PC-9 (cell line): ENCODE results near the gene AFG3L2. TPM values are rescaled to one million over a fixed set of nuclear protein-coding genes. Genes with fewer than 3 reads are reported as not detected.

Source experiments
- BruUV-seq: library from RNA; stranded (reverse); fragments of 400-500 nt; replicated peaks from 2 replicates; lab custom pipeline; 2021; lab: Mats Ljungman, UMichigan
- CTCF ChIA-PET: fragments of 300-600 bp; sonication (Branson Sonifier 250); formaldehyde crosslinking; loops from one replicate; lab custom pipeline; 2022; ENCODE audit warnings: antibody characterized with exemption; lab: Charles Lee
- POLR2A ChIA-PET: fragments of 300-600 bp; sonication (Branson Sonifier 250); formaldehyde crosslinking; loops from one replicate; lab custom pipeline; 2022; ENCODE audit warnings: antibody characterized with exemption; ENCODE audit not compliant: unreplicated experiment; lab: Charles Lee
- DNase-seq, 2 experiments: peaks; one replicate each; pipeline versions ENCODE4 v3.0.0 to v3.0.0-alpha.2; 2015 to 2022; ENCODE audit warnings: mixed read lengths in 1 of 2
- H2AFZ ChIP-seq: fragments of 200-600 bp; sonication (generic); 2 replicates; pipeline ENCODE4 v1.8.1; 2017; ENCODE audit warnings: antibody characterized with exemption
- H3F3A ChIP-seq: fragments of 200-600 bp; sonication (generic); 2 replicates; pipeline ENCODE4 v1.8.1; 2017; ENCODE audit warnings: antibody characterized with exemption, mild to moderate bottlenecking, low read depth; ENCODE audit not compliant: insufficient read depth
- H3K27ac ChIP-seq: fragments of 200-600 bp; sonication (generic); 2 replicates; pipeline ENCODE4 v1.6.1; 2016; ENCODE audit warnings: mixed run types
- H3K27me3 ChIP-seq: fragments of 200-600 bp; sonication (generic); 2 replicates; pipeline ENCODE4 v1.6.1; 2016; ENCODE audit warnings: low read depth, mixed run types; ENCODE audit not compliant: insufficient read depth
- H3K36me3 ChIP-seq: fragments of 200-600 bp; sonication (generic); 2 replicates; pipeline ENCODE4 v1.6.1; 2016; ENCODE audit warnings: low read depth, mixed run types
- H3K4me1 ChIP-seq: fragments of 200-600 bp; sonication (generic); replicated peaks from 2 replicates; pipeline ENCODE4 v1.6.1; 2016; ENCODE audit warnings: mixed run types; ENCODE audit not compliant: insufficient read depth
- H3K4me2 ChIP-seq: fragments of 200-600 bp; sonication (generic); 2 replicates; pipeline ENCODE4 v1.6.1; 2017; ENCODE audit warnings: mixed run types
- H3K4me3 ChIP-seq: fragments of 200-600 bp; sonication (generic); 2 replicates; pipeline ENCODE4 v1.6.1; 2016; ENCODE audit warnings: mixed run types
- H3K79me2 ChIP-seq: fragments of 200-600 bp; sonication (generic); 2 replicates; pipeline ENCODE4 v1.6.1; 2017; ENCODE audit warnings: low read depth, mixed run types
- H3K9me2 ChIP-seq: fragments of 200-600 bp; sonication (generic); 2 replicates; pipeline ENCODE4 v1.8.1; 2017; ENCODE audit warnings: mild to moderate bottlenecking; ENCODE audit not compliant: insufficient read depth
- H3K9me3 ChIP-seq: fragments of 200-600 bp; sonication (generic); 2 replicates; pipeline ENCODE4 v1.8.1; 2016; ENCODE audit warnings: low read depth; ENCODE audit not compliant: insufficient read depth
- H4K20me1 ChIP-seq: fragments of 200-600 bp; sonication (generic); 2 replicates; pipeline ENCODE4 v1.8.1; 2017; ENCODE audit not compliant: insufficient read depth
- EZH2 ChIP-seq: fragments of 200-600 bp; sonication (generic); IDR thresholded peaks from 2 replicates; pipeline ENCODE4 v1.8.0; 2017; ENCODE audit warnings: antibody characterized with exemption, low read depth
- intact Hi-C: fragments of 100-400 bp; cut with micrococcal nuclease; formaldehyde crosslinking; loops from one replicate; pipeline ENCODE4 v1.10.0; 2022; ENCODE audit not compliant: unreplicated experiment
- total RNA-seq: library from RNA; stranded (reverse); gene quantifications from 2 replicates; pipeline ENCODE4 v1.2.3, GENCODE V29; 2021
- TF ChIP-seq, protein P1 (sequence below): fragments of 200-600 bp; sonication (generic); conservative IDR thresholded peaks from 2 replicates; pipeline ENCODE4 v1.6.1; 2017; ENCODE audit warnings: mixed run types, antibody characterized with exemption, mild to moderate bottlenecking, moderate library complexity

AFG3L2 gene
- total RNA-seq, 1 experiment from 2014 or later, result 69.4 TPM

DNA sequence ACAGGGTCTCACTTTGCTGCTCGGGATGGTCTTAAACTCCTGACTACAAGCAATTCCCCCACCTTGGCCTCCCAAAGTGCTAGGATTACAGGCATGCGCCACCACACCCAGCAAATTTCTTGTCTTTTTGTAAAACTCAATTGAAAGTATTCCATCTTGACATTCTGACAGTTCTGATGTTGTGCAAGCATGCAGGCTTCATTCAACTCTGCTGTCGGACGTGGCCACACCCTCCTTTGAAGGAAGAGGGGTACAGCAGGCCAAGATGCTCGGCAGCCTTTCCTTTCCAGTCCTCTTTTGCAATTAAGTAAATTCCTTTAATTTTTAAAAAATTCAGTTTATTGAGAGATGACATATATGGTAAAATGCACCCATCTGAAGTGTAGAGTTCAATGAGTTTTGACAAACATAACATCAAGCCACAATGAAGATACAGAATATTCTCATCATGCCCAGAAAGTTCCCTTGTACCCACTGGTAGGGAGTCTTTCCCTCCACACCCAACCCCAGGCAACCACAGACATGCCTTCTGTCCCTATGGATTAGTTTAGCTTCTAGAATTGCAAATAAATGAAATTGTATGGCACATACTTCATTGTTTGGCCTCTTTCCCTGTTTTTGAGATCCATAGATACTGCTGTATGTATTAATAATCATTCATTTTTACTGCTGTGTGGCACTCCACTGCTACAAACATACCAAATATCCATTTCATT, 35.9 kb downstream of the AFG3L2 start:
- H3K27ac ChIP-seq, result no peak overlapping the region
- intact Hi-C loops, result no loop called here
- POLR2A ChIA-PET, result interaction anchor here (0.6 to 0.7 kb wide), 2 partner anchors 52 to 865 kb away, joined by 4 to 10 read pairs; no protein-coding TSS in a partner anchor
- no peak overlapping the region for H3K4me2 ChIP-seq
- no peak for TF ChIP-seq EZH2
- TF ChIP-seq, protein P1, sequence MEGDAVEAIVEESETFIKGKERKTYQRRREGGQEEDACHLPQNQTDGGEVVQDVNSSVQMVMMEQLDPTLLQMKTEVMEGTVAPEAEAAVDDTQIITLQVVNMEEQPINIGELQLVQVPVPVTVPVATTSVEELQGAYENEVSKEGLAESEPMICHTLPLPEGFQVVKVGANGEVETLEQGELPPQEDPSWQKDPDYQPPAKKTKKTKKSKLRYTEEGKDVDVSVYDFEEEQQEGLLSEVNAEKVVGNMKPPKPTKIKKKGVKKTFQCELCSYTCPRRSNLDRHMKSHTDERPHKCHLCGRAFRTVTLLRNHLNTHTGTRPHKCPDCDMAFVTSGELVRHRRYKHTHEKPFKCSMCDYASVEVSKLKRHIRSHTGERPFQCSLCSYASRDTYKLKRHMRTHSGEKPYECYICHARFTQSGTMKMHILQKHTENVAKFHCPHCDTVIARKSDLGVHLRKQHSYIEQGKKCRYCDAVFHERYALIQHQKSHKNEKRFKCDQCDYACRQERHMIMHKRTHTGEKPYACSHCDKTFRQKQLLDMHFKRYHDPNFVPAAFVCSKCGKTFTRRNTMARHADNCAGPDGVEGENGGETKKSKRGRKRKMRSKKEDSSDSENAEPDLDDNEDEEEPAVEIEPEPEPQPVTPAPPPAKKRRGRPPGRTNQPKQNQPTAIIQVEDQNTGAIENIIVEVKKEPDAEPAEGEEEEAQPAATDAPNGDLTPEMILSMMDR, result no peak
- DNase-seq, result no peak
- H3K9me2 ChIP-seq, result no peaks in the 10 kb centered on the region
- peaks cover 35% of the 10 kb centered on the region for H4K20me1 ChIP-seq
- peaks cover 32% of the 10 kb centered on the region for H3F3A ChIP-seq
- H2AFZ ChIP-seq, result no peak overlapping the region
- H3K27me3 ChIP-seq, result no peaks in the 10 kb centered on the region
- no peaks in the 10 kb centered on the region for H3K79me2 ChIP-seq
- no peak overlapping the region for H3K4me3 ChIP-seq
- BruUV-seq, result no TSS peak
- H3K9me3 ChIP-seq, result no peaks in the 10 kb centered on the region
- peaks cover 16% of the 10 kb centered on the region for H3K4me1 ChIP-seq
- CTCF ChIA-PET, result no interaction called here
- peaks cover 21% of the 10 kb centered on the region for H3K36me3 ChIP-seq

DNA sequence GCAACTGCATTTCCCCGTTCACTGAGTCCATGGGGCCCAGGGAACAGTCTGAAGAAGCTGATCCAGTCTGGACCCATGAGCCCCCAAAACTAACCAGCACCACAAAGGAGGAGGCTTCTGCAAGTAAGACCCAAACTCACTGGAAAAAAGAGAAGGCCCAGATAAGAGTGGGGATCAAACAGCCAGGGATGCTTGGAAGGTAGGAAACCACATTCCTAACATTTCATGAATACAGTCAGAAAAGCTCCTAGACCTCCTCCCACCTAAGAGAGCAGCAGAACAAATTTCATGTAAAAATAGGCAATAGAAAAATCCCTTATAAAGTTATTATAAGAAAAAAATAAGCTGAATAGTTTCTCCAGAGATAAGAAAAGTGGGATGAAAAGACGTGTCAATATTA, 38.6 kb downstream of the AFG3L2 start:
- Histone ChIP-seq H3K27me3 (no peaks in the 10 kb centered on the region), H3K36me3 (peaks cover 28% of the 10 kb centered on the region), H3K79me2 (no peaks in the 10 kb centered on the region), H3K4me2 (no peak overlapping the region), H3K4me3 (no peak overlapping the region), H4K20me1 (peaks cover 51% of the 10 kb centered on the region), H3K9me3 (no peaks in the 10 kb centered on the region), H2AFZ (no peak overlapping the region), H3F3A (peaks cover 36% of the 10 kb centered on the region), H3K27ac (no peak overlapping the region), H3K9me2 (no peaks in the 10 kb centered on the region), H3K4me1 (peaks cover 32% of the 10 kb centered on the region)
- no peak for DNase-seq
- BruUV-seq, result no TSS peak
- intact Hi-C loops, result no loop called here
- ChIA-PET CTCF (no interaction called here), POLR2A (interaction anchor here (0.6 kb wide), 1 partner anchor 652 kb away, joined by 4 read pairs; no protein-coding TSS in a partner anchor)
- TF ChIP-seq, protein P1, result no peak
- TF ChIP-seq EZH2, result no peak

DNA sequence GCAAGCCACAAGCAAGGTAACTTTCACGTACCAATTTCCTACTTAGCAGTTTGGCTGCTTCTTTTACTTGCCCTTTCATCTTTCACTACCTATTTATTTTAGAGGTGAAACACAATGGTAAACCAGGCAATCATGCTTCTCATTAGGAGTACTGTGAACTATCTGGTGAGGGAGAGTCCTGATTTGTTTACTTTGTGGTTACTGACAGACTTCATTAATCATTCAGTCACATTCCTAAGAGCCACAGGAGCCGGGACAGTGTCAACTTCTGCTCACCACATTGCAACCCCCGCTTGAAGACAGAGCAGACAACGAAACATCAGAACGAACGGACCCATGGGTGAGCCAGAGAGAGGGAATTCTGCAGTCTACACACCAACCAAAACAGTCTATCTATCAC, 40.1 kb downstream of the AFG3L2 start:
- H3K4me3 ChIP-seq, result no peak overlapping the region; the same call in 1 of the 2 replicates
- POLR2A ChIA-PET, result interaction anchor here (0.6 kb wide), 1 partner anchor 69 kb away, joined by 3 read pairs; no protein-coding TSS in a partner anchor
- H3K79me2 ChIP-seq, result no peaks in the 10 kb centered on the region
- CTCF ChIA-PET, result interaction anchor here (1.0 kb wide), 2 partner anchors 9 to 55 kb away, joined by 3 read pairs; no protein-coding TSS in a partner anchor
- peak; percentile 74 to 91 for DNase-seq
- H2AFZ ChIP-seq, result no peak overlapping the region
- no TSS peak for BruUV-seq
- H3K27ac ChIP-seq, result peak overlapping the region; percentile 48
- H3K36me3 ChIP-seq, result peaks cover 17% of the 10 kb centered on the region
- H3K4me2 ChIP-seq, result peak overlapping the region; percentile 62
- intact Hi-C loops, result loop anchor here (1.0 to 2.0 kb wide), 3 partner anchors 40 to 244 kb away; partner anchors contain the start of genes AFG3L2 and ANKRD62
- H3F3A ChIP-seq, result peaks cover 36% of the 10 kb centered on the region
- no peaks in the 10 kb centered on the region for H3K9me3 ChIP-seq
- H3K9me2 ChIP-seq, result no peaks in the 10 kb centered on the region
- no peak for TF ChIP-seq EZH2
- TF ChIP-seq, protein P1, result no peak
- no peaks in the 10 kb centered on the region for H3K27me3 ChIP-seq
- H4K20me1 ChIP-seq, result peaks cover 52% of the 10 kb centered on the region
- H3K4me1 ChIP-seq, result peaks cover 32% of the 10 kb centered on the region
